GM23338 (cell line): Measurements from ENCODE around the gene SPOCK2.

Experiments
- CREB1 ChIP-seq: fragments of 250-450 bp; sonication (Bioruptor Pico); IDR thresholded peaks from 2 replicates; pipeline ENCODE4 v1.5.0; 2020; ENCODE audit warnings: low read depth, mild to moderate bottlenecking, moderate library complexity
- CTCF ChIP-seq, 2 experiments: fragments of 200-600 bp in 1 of 2; sonication (generic) in 1 of 2; conservative IDR thresholded peaks; 2 replicates each; pipeline versions ENCODE4 v1.5.1 to v1.6.1; 2016 to 2017; ENCODE audit warnings: antibody characterized with exemption in 2 of 2, low read depth in 2 of 2, mild to moderate bottlenecking in 2 of 2, moderate library complexity in 1 of 2
- ETS1 ChIP-seq: IDR thresholded peaks from 2 replicates; pipeline ENCODE4 v1.6.1; 2016; ENCODE audit warnings: antibody characterized with exemption
- EZH2 ChIP-seq: fragments of 200-600 bp; sonication (generic); IDR thresholded peaks from one replicate; pipeline ENCODE4 v1.8.0; 2017; ENCODE audit warnings: antibody characterized with exemption, mild to moderate bottlenecking, low read depth; ENCODE audit not compliant: unreplicated experiment
- EZH2phosphoT487 ChIP-seq: fragments of 200-600 bp; sonication (generic); IDR thresholded peaks from one replicate; pipeline ENCODE4 v1.8.1; 2018; ENCODE audit warnings: antibody characterized with exemption; ENCODE audit not compliant: unreplicated experiment
- JUNB ChIP-seq: IDR thresholded peaks from one replicate; pipeline ENCODE4 v1.6.1; 2016; ENCODE audit warnings: antibody characterized with exemption; ENCODE audit not compliant: unreplicated experiment
- NANOG ChIP-seq: IDR thresholded peaks from 2 replicates; pipeline ENCODE4 v1.6.1; 2016; ENCODE audit warnings: antibody characterized with exemption, borderline replicate concordance
- POLR2AphosphoS5 ChIP-seq: IDR thresholded peaks from 2 replicates; pipeline ENCODE4 v1.6.1; 2016; ENCODE audit warnings: antibody characterized with exemption, low read depth
- REST ChIP-seq: IDR thresholded peaks from one replicate; pipeline ENCODE4 v1.6.1; 2018; ENCODE audit warnings: antibody characterized with exemption; ENCODE audit not compliant: unreplicated experiment
- STAT1 ChIP-seq: IDR thresholded peaks from one replicate; pipeline ENCODE4 v1.6.1; 2016; ENCODE audit warnings: antibody characterized with exemption; ENCODE audit not compliant: unreplicated experiment
- ZNF114 ChIP-seq: fragments of 250-450 bp; sonication (Bioruptor Pico); IDR thresholded peaks from 2 replicates; pipeline ENCODE4 v1.5.0; 2020; ENCODE audit warnings: mild to moderate bottlenecking, moderate library complexity
- ZNF331 ChIP-seq: fragments of 250-450 bp; sonication (Bioruptor Pico); IDR thresholded peaks from 2 replicates; pipeline ENCODE4 v1.5.0; 2020; ENCODE audit warnings: low read depth, mild to moderate bottlenecking, moderate library complexity
- ZNF462 ChIP-seq: fragments of 250-450 bp; sonication (Bioruptor Pico); IDR thresholded peaks from 2 replicates; pipeline ENCODE4 v1.5.0; 2020; ENCODE audit warnings: mild to moderate bottlenecking, moderate library complexity

GRCh38 chr10:72107325-72108003, 19.1 kb upstream of the SPOCK2 start:
- TF ChIP-seq REST (no peak), EZH2 (no peak), CTCF (conservative IDR thresholded peaks at IDR 0.05; ENCODE audit: low read depth in 2 of 2) (no peak), STAT1 (no peak), EZH2phosphoT487 (no peak), POLR2AphosphoS5 (no peak), NANOG (no peak), CREB1 (no peak), ETS1 (no peak), ZNF462 (CRISPR knock-in tag) (no peak), JUNB (no peak), ZNF331 (CRISPR knock-in tag) (no peak), ZNF114 (CRISPR knock-in tag) (no peak)
